KOPT-K1 (cell line): ENCODE results near the gene RPS18.
"Not testable (repeated sequence)": the region's sequence is repeated elsewhere in the genome, so short reads cannot be mapped to it uniquely, and the experiment has no call there.

Experiments used
- H3K27ac ChIP-seq: fragments of 200-600 bp; sonication (generic); 2 replicates; pipeline ENCODE4 v1.5.1; 2016; ENCODE audit warnings: antibody characterized with exemption, mild to moderate bottlenecking, low read depth, low read length; ENCODE audit not compliant: poor library complexity, severe bottlenecking
- H3K36me3 ChIP-seq: fragments of 200-600 bp; sonication (generic); 2 replicates; pipeline ENCODE4 v1.5.1; 2017; ENCODE audit warnings: antibody characterized with exemption, mild to moderate bottlenecking, low read length, moderate library complexity; ENCODE audit not compliant: insufficient read depth
- H3K9me3 ChIP-seq: fragments of 200-600 bp; sonication (generic); 2 replicates; pipeline ENCODE4 v1.5.1; 2017; ENCODE audit warnings: antibody characterized with exemption, low read length, mild to moderate bottlenecking; ENCODE audit not compliant: insufficient read depth, poor library complexity, severe bottlenecking

The RPS18 gene

GRCh38 chr6:33271468-33272274 lies at the start of gene RPS18, which contains the start of gene VPS52:
Gene RPS18, plus strand, starts transcription at chr6:33272075. Its CDS starts 45 bp downstream, at chr6:33272120.
Gene VPS52, minus strand, starts transcription at chr6:33271876. Its CDS starts 201 bp downstream, at chr6:33271675.
- peak within 1 kb of the TSS; percentile 93 for H3K27ac ChIP-seq
- H3K9me3 ChIP-seq, result no peaks in the 10 kb centered on the region
- peaks cover 79% of the 10 kb centered on the region for H3K36me3 ChIP-seq

GRCh38 chr6:33226503-33227120 lies 45.3 kb upstream of the RPS18 start:
- not testable (repeated sequence) for H3K9me3 ChIP-seq, H3K36me3 ChIP-seq, H3K27ac ChIP-seq

GRCh38 chr6:33235221-33235634 lies 36.6 kb upstream of the RPS18 start:
- Histone ChIP-seq H3K27ac (no peak overlapping the region), H3K9me3 (no peaks in the 10 kb centered on the region), H3K36me3 (no peaks in the 10 kb centered on the region)

- no peak overlapping the region for H3K27ac ChIP-seq
- H3K36me3 ChIP-seq, result no peaks in the 10 kb centered on the region
- H3K9me3 ChIP-seq, result no peaks in the 10 kb centered on the region
Measured at GRCh38 chr6:33236328-33236727, 35.5 kb upstream of the RPS18 start.

GRCh38 chr6:33236852-33237251 lies 35.0 kb upstream of the RPS18 start:
- no peaks in the 10 kb centered on the region for H3K9me3 ChIP-seq
- H3K36me3 ChIP-seq, result no peaks in the 10 kb centered on the region
- no peak overlapping the region for H3K27ac ChIP-seq

GRCh38 chr6:33237741-33238140 lies 34.1 kb upstream of the RPS18 start:
- H3K27ac ChIP-seq, result no peak overlapping the region
- H3K36me3 ChIP-seq, result no peaks in the 10 kb centered on the region
- H3K9me3 ChIP-seq, result no peaks in the 10 kb centered on the region

- Histone ChIP-seq H3K9me3 (no peaks in the 10 kb centered on the region), H3K36me3 (no peaks in the 10 kb centered on the region), H3K27ac (no peak overlapping the region)
Measured at GRCh38 chr6:33241968-33242367, 29.9 kb upstream of the RPS18 start.

GRCh38 chr6:33243476-33243875 lies 28.4 kb upstream of the RPS18 start:
- no peaks in the 10 kb centered on the region for H3K36me3 ChIP-seq
- H3K9me3 ChIP-seq, result no peaks in the 10 kb centered on the region
- H3K27ac ChIP-seq, result no peak overlapping the region

GRCh38 chr6:33247977-33248642 lies 23.8 kb upstream of the RPS18 start:
- H3K9me3 ChIP-seq, result no peaks in the 10 kb centered on the region
- peak overlapping the region; percentile 83 for H3K27ac ChIP-seq

GRCh38 chr6:33248643-33248931 lies 23.3 kb upstream of the RPS18 start:
- H3K9me3 ChIP-seq, result no peaks in the 10 kb centered on the region
- H3K36me3 ChIP-seq, result peaks cover 21% of the 10 kb centered on the region
- peak overlapping the region; percentile 83 for H3K27ac ChIP-seq

More at GRCh38 chr6:33247977-33248642, 23.8 kb upstream of the RPS18 start:
- H3K36me3 ChIP-seq, result peaks cover 21% of the 10 kb centered on the region

- Histone ChIP-seq H3K27ac (peak overlapping the region; percentile 83), H3K9me3 (no peaks in the 10 kb centered on the region), H3K36me3 (peaks cover 21% of the 10 kb centered on the region)
Measured at GRCh38 chr6:33248932-33249731, 22.7 kb upstream of the RPS18 start.

GRCh38 chr6:33249732-33250630 lies 21.9 kb upstream of the RPS18 start:
- Histone ChIP-seq H3K27ac (peak overlapping the region; percentile 83), H3K36me3 (peaks cover 21% of the 10 kb centered on the region), H3K9me3 (no peaks in the 10 kb centered on the region)

GRCh38 chr6:33250731-33251130 lies 21.1 kb upstream of the RPS18 start:
- no peak overlapping the region for H3K27ac ChIP-seq
- H3K9me3 ChIP-seq, result no peaks in the 10 kb centered on the region
- H3K36me3 ChIP-seq, result peaks cover 22% of the 10 kb centered on the region

GRCh38 chr6:33251395-33252012 lies 20.4 kb upstream of the RPS18 start:
- Histone ChIP-seq H3K36me3 (peaks cover 25% of the 10 kb centered on the region), H3K27ac (no peak overlapping the region), H3K9me3 (no peaks in the 10 kb centered on the region)
